Spleen (tissue), 11 donors: ENCODE results near the gene DISC1. TPM values are rescaled to one million over a fixed set of nuclear protein-coding genes. Genes with fewer than 3 reads are reported as not detected.

Experiments used
- DNase-seq: peaks from one replicate; pipeline ENCODE4 v3.0.0-alpha.2; 2020
- H3K27ac ChIP-seq, 8 donors: fragments of 200-600 bp; sonication (generic) in 7 of 8; 1 replicate in 4 of 8; 2 replicates in 4 of 8; pipeline versions ENCODE4 v1.5.0 to v1.8.0; 2016 to 2021; ENCODE audit warnings: inconsistent platforms in 4 of 8, mild to moderate bottlenecking in 4 of 8, moderate library complexity in 1 of 8
- H3K27me3 ChIP-seq, 7 donors: fragments of 200-600 bp; sonication (generic) in 6 of 7; replicated peaks in 1 of 7; 1 replicate in 4 of 7; 2 replicates in 3 of 7; pipeline versions ENCODE4 v1.5.0 to v1.8.0; 2016 to 2021; ENCODE audit warnings: inconsistent platforms in 3 of 7, mild to moderate bottlenecking in 1 of 7
- H3K36me3 ChIP-seq, 6 donors: fragments of 200-600 bp; sonication (generic) in 5 of 6; 1 replicate in 4 of 6; 2 replicates in 2 of 6; pipeline versions ENCODE4 v1.5.0 to v1.8.0; 2016 to 2021; ENCODE audit warnings: inconsistent platforms in 2 of 6
- H3K4me1 ChIP-seq, 6 donors: fragments of 200-600 bp; sonication (generic) in 5 of 6; 1 replicate in 3 of 6; 2 replicates in 3 of 6; pipeline versions ENCODE4 v1.5.0 to v1.8.0; 2016 to 2021; ENCODE audit warnings: inconsistent platforms in 3 of 6
- H3K4me3 ChIP-seq, 8 donors: fragments of 200-600 bp; sonication (generic) in 7 of 8; 1 replicate in 4 of 8; 2 replicates in 4 of 8; pipeline versions ENCODE4 v1.5.0 to v1.8.0; 2016 to 2021; ENCODE audit warnings: inconsistent platforms in 4 of 8, mild to moderate bottlenecking in 4 of 8, moderate library complexity in 2 of 8
- H3K9me3 ChIP-seq, 8 donors: fragments of 200-600 bp; sonication (generic) in 7 of 8; 1 replicate in 4 of 8; 2 replicates in 4 of 8; pipeline versions ENCODE4 v1.5.0 to v1.8.0; 2016 to 2021; ENCODE audit warnings: inconsistent platforms in 4 of 8
- POLR2A ChIP-seq, 3 donors: fragments of 450-650 bp; IDR thresholded peaks; one replicate each; pipeline ENCODE4 v1.5.1; 2017; ENCODE audit warnings: antibody characterized with exemption in 3 of 3, mild to moderate bottlenecking in 1 of 3
- POLR2AphosphoS5 ChIP-seq, 3 donors: sonication (generic); formaldehyde crosslinking; IDR thresholded peaks; one replicate each; pipeline ENCODE4 v1.5.1; 2017; ENCODE audit warnings: antibody characterized with exemption in 3 of 3
- WGBS, 5 donors: extraction: QIAGEN DNeasy Blood & Tissue Kit in 3 of 5; methylation state at CpG; one replicate each; pipeline versions ENCODE4 v1.1.5 to v1.1.7; 2013 to 2018; 5-methylcytosine and 5-hydroxymethylcytosine counted together
- intact Hi-C: fragments of 100-400 bp; cut with DNase I; formaldehyde crosslinking; loops from one replicate; pipeline ENCODE4 v1.15.0; 2023; ENCODE audit warnings: low total_unique reads
- polyA plus RNA-seq, 3 donors: library from polyadenylated mRNA; stranded (reverse); fragments of 200-250 nt; gene quantifications; one replicate each; pipeline ENCODE4 v1.2.1, GENCODE V29; 2013
- total RNA-seq, 7 donors: library from RNA; depleted of rRNA in 3 of 7; stranded (reverse); fragments of >200 nt in 3 of 7; fragmentation: NEBNext Ultra II Directional in 4 of 7; extraction: Animal tissue kit (Norgen Biotek cat#: 25700) in 4 of 7; gene quantifications; one replicate each; pipeline versions ENCODE4 v1.1.0 to v1.2.1, GENCODE V29; 2016 to 2021
- TF ChIP-seq, protein P1 (sequence below), 11 experiments: fragments of 200-600 bp in 7 of 11; fragments of 450-650 bp in 4 of 11; sonication (generic) in 4 of 11; IDR thresholded peaks in 8 of 11; conservative IDR thresholded peaks in 3 of 11; 1 replicate in 7 of 11; 2 replicates in 4 of 11; pipeline versions ENCODE4 v1.4.0 to v1.8.0; 2016 to 2021; ENCODE audit warnings: antibody characterized with exemption in 11 of 11, inconsistent platforms in 4 of 11, mild to moderate bottlenecking in 1 of 11
- donor health status: healthy with polysubstance abuse.
- donor health status: DM: no; HTN: no; CAD: no; lungs with moderate emphysema.
- donor health status: DM: no; HTN: no; CAD: no.
- donor health status: Bipolar disorder and iron deficiency.
- donor health status: healthy.
- donor health status: DM: no; HTN: no; CAD: no.
- donor health status: DM: yes; HTN: yes; CAD: no.

Gene DISC1
- total and polyA plus RNA-seq, 10 donors, result 0.89 to 36.4 (median 24.2) TPM

GRCh38 chr1:231601824-231602672, 24.5 kb upstream of the DISC1 start:
- Histone ChIP-seq H3K9me3 (no peaks in the 10 kb centered on the region), H3K27me3 (no peaks in the 10 kb centered on the region), H3K36me3 (no peaks in the 10 kb centered on the region), H3K4me1 (peaks cover 0 to 43% (median 12%) of the 10 kb centered on the region in 6 donors), H3K27ac (no peak overlapping the region), H3K4me3 (no peak overlapping the region)
- 73 to 81% (median 79%) methylated on average over 5 of the region's 5 CpGs for WGBS, 5 donors
- intact Hi-C loops, result no loop called here
- no peak for DNase-seq
- no peak for TF ChIP-seq POLR2AphosphoS5 (IDR thresholded peaks at IDR 0.05)
- TF ChIP-seq, protein P1, sequence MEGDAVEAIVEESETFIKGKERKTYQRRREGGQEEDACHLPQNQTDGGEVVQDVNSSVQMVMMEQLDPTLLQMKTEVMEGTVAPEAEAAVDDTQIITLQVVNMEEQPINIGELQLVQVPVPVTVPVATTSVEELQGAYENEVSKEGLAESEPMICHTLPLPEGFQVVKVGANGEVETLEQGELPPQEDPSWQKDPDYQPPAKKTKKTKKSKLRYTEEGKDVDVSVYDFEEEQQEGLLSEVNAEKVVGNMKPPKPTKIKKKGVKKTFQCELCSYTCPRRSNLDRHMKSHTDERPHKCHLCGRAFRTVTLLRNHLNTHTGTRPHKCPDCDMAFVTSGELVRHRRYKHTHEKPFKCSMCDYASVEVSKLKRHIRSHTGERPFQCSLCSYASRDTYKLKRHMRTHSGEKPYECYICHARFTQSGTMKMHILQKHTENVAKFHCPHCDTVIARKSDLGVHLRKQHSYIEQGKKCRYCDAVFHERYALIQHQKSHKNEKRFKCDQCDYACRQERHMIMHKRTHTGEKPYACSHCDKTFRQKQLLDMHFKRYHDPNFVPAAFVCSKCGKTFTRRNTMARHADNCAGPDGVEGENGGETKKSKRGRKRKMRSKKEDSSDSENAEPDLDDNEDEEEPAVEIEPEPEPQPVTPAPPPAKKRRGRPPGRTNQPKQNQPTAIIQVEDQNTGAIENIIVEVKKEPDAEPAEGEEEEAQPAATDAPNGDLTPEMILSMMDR (IDR thresholded peaks at IDR 0.05 in 8 of 11, conservative IDR thresholded peaks at IDR 0.05 in 3 of 11), result no peak
- no peak for TF ChIP-seq POLR2A (IDR thresholded peaks at IDR 0.05)

DNA sequence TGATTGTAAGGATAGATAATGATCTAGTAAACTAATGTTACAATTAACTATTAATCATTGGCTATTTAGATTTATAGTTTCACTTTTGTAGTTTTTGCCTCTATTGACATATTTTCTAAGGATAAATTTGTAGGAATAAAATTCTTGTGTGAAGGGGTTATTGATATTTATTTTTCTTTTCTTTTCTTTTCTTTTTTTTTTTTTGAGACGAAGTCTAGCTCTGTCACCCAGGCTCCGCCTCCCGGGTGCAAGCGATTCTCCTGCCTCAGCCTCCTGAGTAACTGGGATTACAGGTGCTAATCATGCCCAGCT, 24.0 kb upstream of the DISC1 start:
- no peaks in the 10 kb centered on the region for H3K36me3 ChIP-seq
- H3K27ac ChIP-seq, result no peak overlapping the region
- H3K27me3 ChIP-seq, result no peaks in the 10 kb centered on the region
- TF ChIP-seq, protein P1 (IDR thresholded peaks at IDR 0.05 in 8 of 11, conservative IDR thresholded peaks at IDR 0.05 in 3 of 11), result no peak
- no peak for DNase-seq
- peaks cover 0 to 43% (median 12%) of the 10 kb centered on the region in 6 donors for H3K4me1 ChIP-seq
- 87 to 96% (median 95%) methylated on average over 4 of the region's 4 CpGs for WGBS, 5 donors
- H3K9me3 ChIP-seq, result no peaks in the 10 kb centered on the region
- intact Hi-C loops, result no loop called here
- no peak overlapping the region for H3K4me3 ChIP-seq

DNA sequence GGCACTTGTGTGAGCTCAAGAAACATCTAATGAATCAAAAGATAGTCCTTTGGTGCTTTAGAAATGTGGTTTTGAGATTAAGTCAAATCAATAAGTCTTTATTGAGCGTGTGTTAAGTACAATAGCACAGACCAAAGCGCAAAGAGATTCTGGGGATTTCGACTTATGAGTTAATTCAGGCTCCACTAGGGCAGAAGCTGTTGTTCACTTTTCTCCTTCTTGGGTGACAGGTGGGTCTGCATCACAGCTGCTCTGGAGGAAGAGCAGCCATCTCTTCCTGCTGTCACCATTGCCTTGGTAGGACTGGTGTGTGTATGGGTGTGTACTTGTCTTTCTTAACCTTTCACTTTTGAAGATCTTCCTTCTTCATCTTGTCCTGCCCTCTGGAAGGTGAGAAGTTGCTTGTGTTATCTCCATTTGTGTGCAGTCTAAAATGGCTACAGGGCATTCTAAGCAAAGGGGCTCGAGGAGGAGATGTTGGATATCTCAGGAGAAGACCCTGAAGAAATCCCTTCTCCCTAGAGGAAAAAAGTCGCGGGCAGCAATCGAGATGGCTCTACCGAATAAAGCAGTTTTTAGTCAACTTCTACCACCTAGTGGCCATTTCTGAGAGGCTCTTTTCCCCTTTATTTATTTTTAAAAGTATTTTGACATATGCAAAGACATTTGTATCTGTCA, 22.9 kb upstream of the DISC1 start:
- Histone ChIP-seq H3K27ac (peak overlapping the region in 5 of 8 donors; percentile 28 to 81 (median 63)), H3K9me3 (no peaks in the 10 kb centered on the region), H3K27me3 (no peaks in the 10 kb centered on the region), H3K4me1 (peaks cover 0 to 43% (median 12%) of the 10 kb centered on the region in 6 donors), H3K36me3 (no peaks in the 10 kb centered on the region), H3K4me3 (peak overlapping the region; percentile 16 to 73 (median 36))
- WGBS, 5 donors, result 26 to 31% (median 30%) methylated on average over 8 of the region's 8 CpGs
- DNase-seq, result no peak
- intact Hi-C loops, result no loop called here
- TF ChIP-seq POLR2AphosphoS5 (IDR thresholded peaks at IDR 0.05) (no peak), POLR2A (IDR thresholded peaks at IDR 0.05) (no peak)
- TF ChIP-seq, protein P1 (IDR thresholded peaks at IDR 0.05 in 8 of 11, conservative IDR thresholded peaks at IDR 0.05 in 3 of 11), result peak in 10 of 11 experiments; percentile 41 to 84 (median 73)

DNA sequence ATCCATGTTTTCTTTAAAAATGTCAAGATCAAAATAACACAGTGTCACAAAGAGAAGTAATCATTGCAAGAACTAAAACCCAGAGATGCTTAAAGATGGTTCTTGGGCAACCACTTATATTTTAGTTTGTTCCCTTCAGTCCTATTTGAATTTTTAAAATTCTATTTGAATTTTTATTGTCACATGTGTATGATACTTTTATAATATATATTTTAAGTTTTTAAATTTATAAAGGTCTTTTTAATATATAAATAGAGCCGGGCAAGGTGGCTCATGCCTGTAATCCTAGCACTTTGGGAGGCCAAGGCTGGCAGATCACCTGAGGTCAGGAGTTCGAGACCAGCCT, 22.3 kb upstream of the DISC1 start:
- peaks cover 0 to 43% (median 12%) of the 10 kb centered on the region in 6 donors for H3K4me1 ChIP-seq
- 61 to 73% (median 64%) methylated on average over 2 of the region's 2 CpGs for WGBS, 5 donors
- no peaks in the 10 kb centered on the region for H3K27me3 ChIP-seq
- no peaks in the 10 kb centered on the region for H3K36me3 ChIP-seq
- peak overlapping the region in 2 of 8 donors; percentile 43 to 73 for H3K4me3 ChIP-seq
- intact Hi-C loops, result no loop called here
- H3K27ac ChIP-seq, result peak overlapping the region in 3 of 8 donors; percentile 63 to 81 (median 80)
- TF ChIP-seq, protein P1 (IDR thresholded peaks at IDR 0.05 in 8 of 11, conservative IDR thresholded peaks at IDR 0.05 in 3 of 11), result peak in 2 of 11 experiments; percentile 11 to 13
- TF ChIP-seq POLR2AphosphoS5 (IDR thresholded peaks at IDR 0.05), result no peak
- DNase-seq, result no peak
- no peaks in the 10 kb centered on the region for H3K9me3 ChIP-seq
